OCI-LY7 (cell line): Measurements from ENCODE around the gene AFF2.

Source experiments
- CTCF ChIP-seq: fragments of 200-600 bp; sonication (generic); conservative IDR thresholded peaks from 2 replicates; pipeline ENCODE4 v1.5.1; 2014; ENCODE audit warnings: mild to moderate bottlenecking, antibody characterized with exemption, low read length, moderate library complexity, mixed read lengths
- EZH2phosphoT487 ChIP-seq: fragments of 200-600 bp; sonication (generic); IDR thresholded peaks from 2 replicates; pipeline ENCODE4 v1.6.1; 2018; ENCODE audit warnings: low read depth, borderline replicate concordance, mild to moderate bottlenecking, mixed run types, antibody characterized with exemption, low read length, moderate library complexity, mixed read lengths

DNA sequence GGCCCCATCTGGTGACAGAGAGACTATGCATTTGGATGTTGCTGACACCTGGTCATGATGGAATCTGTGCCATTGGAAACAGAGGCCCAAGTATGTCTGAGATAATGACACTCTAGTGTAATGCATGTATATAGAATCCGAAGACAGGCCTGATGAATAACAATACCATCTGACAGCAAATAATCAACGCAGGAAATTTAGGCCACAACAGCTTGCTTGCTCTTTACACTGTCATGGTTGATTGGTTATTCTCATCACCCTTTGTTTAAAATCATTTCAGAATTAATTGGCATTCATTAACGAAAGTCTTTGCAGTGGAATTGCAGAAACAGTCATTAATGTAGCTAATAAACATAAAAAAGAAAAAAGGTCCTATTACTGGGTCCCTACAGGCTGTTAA, 194.8 kb downstream of the AFF2 start:
- TF ChIP-seq CTCF (no peak), EZH2phosphoT487 (no peak)
